ENCODE data around the gene GRK4. TPM values are rescaled to one million over a fixed set of nuclear protein-coding genes. Genes with fewer than 3 reads are reported as not detected.

Gene GRK4
- total and polyA plus RNA-seq, 2 of the 8 experiments (the other 6 are each of a cell fraction or from before 2014, with no cell fraction given), result 0.77 to 1.8 TPM

DNA sequence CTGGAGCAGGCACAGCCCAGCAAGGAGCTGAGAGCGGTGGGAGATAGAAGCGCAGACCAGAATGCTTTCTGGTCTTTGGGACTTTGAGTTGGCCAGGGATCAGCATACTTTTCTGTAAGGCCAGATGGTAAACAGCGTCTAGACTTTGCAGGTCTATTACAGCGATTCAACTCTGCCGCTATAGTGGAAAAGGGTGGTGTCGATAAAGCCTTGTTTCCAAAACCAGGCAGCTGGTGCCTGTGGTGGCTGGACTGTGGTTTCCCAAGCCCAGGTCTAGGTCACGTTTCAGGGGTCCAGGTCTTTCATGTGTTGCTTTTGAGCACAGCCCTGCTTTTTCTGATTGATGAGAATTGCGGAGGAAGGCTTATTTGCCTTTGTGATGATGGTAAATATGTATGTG is 70.9 kb downstream of the GRK4 start:
- ChIA-PET CTCF (ENCODE audit: partially characterized antibody) (interaction anchor here (1.1 to 12.5 kb wide), 5 partner anchors 8 to 57 kb away, joined by 3 to 89 read pairs (median 8); no protein-coding TSS in a partner anchor), POLR2A (ENCODE audit: partially characterized antibody) (interaction anchor here (1.5 kb wide), 1 partner anchor 71 kb away, joined by 4 read pairs; the partner anchor contains the start of genes GRK4 and NOP14)
- 87% methylated on average over 8 of the region's 8 CpGs; no CpG with 5 or more reads in 1 of the 2 experiments for WGBS, 2 experiments (ENCODE audit: extremely low coverage in 1 of 2, insufficient coverage in 1 of 2, insufficient read length in 1 of 2, insufficient replicate concordance in 2 of 2, low coverage in 1 of 2, low lambda C conversion rate in 2 of 2, missing lambda C conversion rate in 1 of 2)
- Histone ChIP-seq H2BK15ac (ENCODE audit: low read length) (no peak overlapping the region), H3K23ac (ENCODE audit: insufficient read length) (no peak overlapping the region), H3K9ac (replicated peaks in 1 of 4; ENCODE audit: extremely low read depth in 1 of 4, low read depth in 3 of 4, low read length in 3 of 4) (no peak overlapping the region), H4K91ac (replicated peaks; ENCODE audit: insufficient read length, low read length) (no peak overlapping the region), H3K23me2 (ENCODE audit: low read depth, low read length) (no peaks in the 10 kb centered on the region), H2BK5ac (ENCODE audit: low read depth, low read length) (no peak overlapping the region), H4K5ac (ENCODE audit: insufficient read length, low read depth, low read length) (no peak overlapping the region), H3K4me1 (replicated peaks in 1 of 4; ENCODE audit: control insufficient read depth in 3 of 4, insufficient read depth in 4 of 4, low read length in 3 of 4) (no peaks in the 10 kb centered on the region), H3K36me3 (ENCODE audit: control insufficient read depth in 2 of 4, insufficient read depth in 4 of 4, low read length in 3 of 4) (no peaks in the 10 kb centered on the region), H2AK5ac (ENCODE audit: low read depth, low read length) (no peak overlapping the region), H3K14ac (ENCODE audit: insufficient read length) (no peak overlapping the region), H3K27me3 (replicated peaks in 1 of 4; ENCODE audit: control insufficient read depth in 3 of 4, extremely low read depth in 1 of 4, insufficient read depth in 3 of 4, low read length in 3 of 4) (no peaks in the 10 kb centered on the region; a peak in 2 of 7 replicates), H4K8ac (ENCODE audit: extremely low read depth, insufficient read depth, low read length) (no peak overlapping the region), H2BK120ac (replicated peaks; ENCODE audit: low read depth, low read length) (no peak overlapping the region), H3K4me3 (ENCODE audit: extremely low read depth in 1 of 4, insufficient read depth in 2 of 4, low read depth in 3 of 4, low read length in 4 of 4) (no peak overlapping the region), H3K56ac (replicated peaks; ENCODE audit: insufficient read length, low read depth, low read length) (no peak overlapping the region), H3K79me1 (ENCODE audit: low read depth, low read length) (no peaks in the 10 kb centered on the region), H2BK20ac (ENCODE audit: low read length) (no peak overlapping the region), H3K9me3 (ENCODE audit: insufficient read depth in 2 of 2, low read depth in 1 of 2, low read length in 1 of 2) (no peaks in the 10 kb centered on the region), H3K79me2 (ENCODE audit: control insufficient read depth in 1 of 2, insufficient read depth in 2 of 2, low read length in 2 of 2) (no peaks in the 10 kb centered on the region), H2BK12ac (ENCODE audit: low read depth, low read length) (no peak overlapping the region), H4K20me1 (replicated peaks in 1 of 2; ENCODE audit: control insufficient read depth in 1 of 2, insufficient read depth in 2 of 2, low read length in 2 of 2) (no peaks in the 10 kb centered on the region), H3K27ac (ENCODE audit: low read depth, low read length) (no peak overlapping the region), H3K4ac (replicated peaks; ENCODE audit: insufficient read length, low read depth, low read length) (no peak overlapping the region), H3K4me2 (ENCODE audit: insufficient read depth in 1 of 2, low read depth in 2 of 2, low read length in 2 of 2) (no peak overlapping the region), H2AFZ (ENCODE audit: low read length) (no peak overlapping the region; the same call in 1 of the 2 replicates), H3K18ac (ENCODE audit: extremely low read depth, low read length) (no peak overlapping the region)
- FAIRE-seq (no peak), DNase-seq (ENCODE audit: low read depth in 1 of 2, low spot score in 2 of 2) (no peak)
- TF ChIP-seq SAP30 (IDR thresholded peaks at IDR 0.05; ENCODE audit: insufficient read depth, insufficient replicate concordance, low read length) (no peak), SP4 (IDR thresholded peaks at IDR 0.05; ENCODE audit: low read length) (no peak), JUN (IDR thresholded peaks at IDR 0.05; ENCODE audit: low read depth, low read length) (no peak), CHD1 (IDR thresholded peaks at IDR 0.05; ENCODE audit: low read depth, low read length) (no peak), TEAD4 (IDR thresholded peaks at IDR 0.05; ENCODE audit: low read depth, low read length) (no peak), BCL11A (IDR thresholded peaks at IDR 0.05; ENCODE audit: low read depth in 2 of 2, low read length in 2 of 2) (no peak), CBX5 (IDR thresholded peaks at IDR 0.05; ENCODE audit: low read depth, low read length) (no peak), SP2 (IDR thresholded peaks at IDR 0.05; ENCODE audit: low read length) (no peak), KDM1A (IDR thresholded peaks at IDR 0.05; ENCODE audit: borderline replicate concordance, low read length) (no peak), SP1 (IDR thresholded peaks at IDR 0.05; ENCODE audit: low read depth, low read length) (no peak), RNF2 (IDR thresholded peaks at IDR 0.05; ENCODE audit: borderline replicate concordance, low read depth, low read length, missing control alignments, poor library complexity, severe bottlenecking) (no peak), TCF12 (IDR thresholded peaks at IDR 0.05; ENCODE audit: low read depth, low read length) (no peak), KDM5A (IDR thresholded peaks at IDR 0.05; ENCODE audit: low read length) (no peak)
- TF ChIP-seq, protein P1, sequence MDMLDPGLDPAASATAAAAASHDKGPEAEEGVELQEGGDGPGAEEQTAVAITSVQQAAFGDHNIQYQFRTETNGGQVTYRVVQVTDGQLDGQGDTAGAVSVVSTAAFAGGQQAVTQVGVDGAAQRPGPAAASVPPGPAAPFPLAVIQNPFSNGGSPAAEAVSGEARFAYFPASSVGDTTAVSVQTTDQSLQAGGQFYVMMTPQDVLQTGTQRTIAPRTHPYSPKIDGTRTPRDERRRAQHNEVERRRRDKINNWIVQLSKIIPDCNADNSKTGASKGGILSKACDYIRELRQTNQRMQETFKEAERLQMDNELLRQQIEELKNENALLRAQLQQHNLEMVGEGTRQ (IDR thresholded peaks at IDR 0.05; ENCODE audit: low read length), result no peak
